GM21381 (cell line): ENCODE measurements around the gene C1QL2.

Experiments
- ATAC-seq: cut with Tn5 transposase; IDR thresholded peaks from one replicate; pipeline ENCODE4 v1.9.1; 2021; ENCODE audit warnings: mild to moderate bottlenecking, moderate library complexity; ENCODE audit not compliant: unreplicated experiment

The C1QL2 gene

DNA sequence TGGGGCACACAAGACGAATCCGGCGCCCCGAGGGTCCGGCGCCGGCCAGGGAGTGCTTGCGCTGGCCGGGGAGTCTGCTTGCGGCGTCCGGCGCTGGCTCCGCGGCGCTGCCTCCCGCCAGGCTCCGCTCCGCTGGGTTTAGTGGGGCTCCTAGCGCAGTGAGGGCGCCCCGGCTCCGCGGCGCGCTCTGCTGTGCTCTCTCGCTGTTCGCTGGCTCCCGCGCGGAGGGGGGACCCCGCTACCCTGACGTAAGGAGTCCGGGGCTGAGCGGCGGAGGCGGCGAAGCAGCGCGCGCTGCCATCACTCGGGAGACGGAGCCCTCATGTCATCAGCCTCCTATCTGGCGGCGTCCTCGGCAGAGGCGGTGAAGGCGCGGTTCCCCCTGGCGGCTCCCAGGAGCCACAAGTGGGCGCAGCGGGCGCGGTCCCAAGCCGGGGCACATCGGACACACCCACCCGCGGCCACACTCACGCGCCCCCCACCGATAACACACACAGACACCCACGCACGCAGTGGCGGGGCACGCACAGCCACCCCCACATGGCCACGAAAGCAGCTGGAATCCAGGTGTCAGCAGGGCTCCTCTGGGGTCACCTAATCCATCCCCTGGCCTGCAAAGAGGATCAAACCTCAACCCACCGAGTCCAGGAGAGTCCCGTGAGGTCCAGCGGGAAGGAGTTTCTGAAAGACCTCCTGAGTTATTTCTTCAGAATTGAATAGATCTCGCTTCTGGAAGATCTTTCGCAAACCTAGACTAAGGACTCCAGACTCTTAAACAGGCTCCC is at the start of gene C1QL2:
C1QL2 (minus strand) TSS at position 189 of the 785 bp plus-strand sequence. CDS start 482 bp downstream, outside the sequence.
- ATAC-seq: no peak

DNA sequence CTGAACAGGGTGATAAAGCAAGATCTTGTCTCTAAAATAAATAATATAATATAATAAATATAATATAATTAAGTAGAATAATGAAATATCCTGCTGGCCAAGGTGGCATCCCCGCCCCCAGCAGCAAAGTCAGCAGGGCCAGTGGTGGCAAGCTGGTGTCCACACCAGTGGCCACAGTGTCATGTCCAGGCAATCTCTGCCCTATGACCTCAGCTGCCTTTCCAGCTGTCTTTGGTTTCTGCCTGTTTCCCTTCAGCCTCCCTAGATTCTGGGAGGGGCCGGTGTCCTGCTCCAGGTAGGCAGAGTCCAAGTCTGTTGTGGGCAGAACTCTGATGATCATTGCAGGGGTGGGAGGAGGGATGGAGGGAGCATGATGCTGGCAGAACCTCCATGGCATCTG is 48.9 kb upstream of the C1QL2 start:
- no peak for ATAC-seq

GRCh38 chr2:119206201-119206600 is 47.6 kb upstream of the C1QL2 start:
- ATAC-seq: no peak

GRCh38 chr2:119205001-119205706 is 46.6 kb upstream of the C1QL2 start:
- ATAC-seq: no peak

DNA sequence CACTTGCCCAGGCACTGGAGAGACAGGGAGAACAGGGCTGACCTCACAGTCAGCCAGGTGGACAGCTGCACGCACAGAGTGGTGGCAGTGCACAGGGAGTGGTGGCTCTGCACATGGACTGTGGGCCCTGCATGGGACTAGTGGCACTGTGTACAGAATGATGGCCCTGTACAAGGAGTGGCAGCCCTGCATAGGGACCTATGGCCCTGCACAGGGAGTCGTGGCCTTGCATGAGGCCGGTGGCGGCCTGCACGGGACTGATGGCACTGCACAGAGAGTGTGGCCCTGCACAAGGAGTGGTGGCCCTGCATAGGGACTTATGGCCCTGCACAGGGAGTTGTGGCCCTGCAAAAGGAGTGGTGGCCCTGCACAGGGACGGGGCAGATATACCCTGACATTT is 46.0 kb upstream of the C1QL2 start:
- ATAC-seq: no peak

DNA sequence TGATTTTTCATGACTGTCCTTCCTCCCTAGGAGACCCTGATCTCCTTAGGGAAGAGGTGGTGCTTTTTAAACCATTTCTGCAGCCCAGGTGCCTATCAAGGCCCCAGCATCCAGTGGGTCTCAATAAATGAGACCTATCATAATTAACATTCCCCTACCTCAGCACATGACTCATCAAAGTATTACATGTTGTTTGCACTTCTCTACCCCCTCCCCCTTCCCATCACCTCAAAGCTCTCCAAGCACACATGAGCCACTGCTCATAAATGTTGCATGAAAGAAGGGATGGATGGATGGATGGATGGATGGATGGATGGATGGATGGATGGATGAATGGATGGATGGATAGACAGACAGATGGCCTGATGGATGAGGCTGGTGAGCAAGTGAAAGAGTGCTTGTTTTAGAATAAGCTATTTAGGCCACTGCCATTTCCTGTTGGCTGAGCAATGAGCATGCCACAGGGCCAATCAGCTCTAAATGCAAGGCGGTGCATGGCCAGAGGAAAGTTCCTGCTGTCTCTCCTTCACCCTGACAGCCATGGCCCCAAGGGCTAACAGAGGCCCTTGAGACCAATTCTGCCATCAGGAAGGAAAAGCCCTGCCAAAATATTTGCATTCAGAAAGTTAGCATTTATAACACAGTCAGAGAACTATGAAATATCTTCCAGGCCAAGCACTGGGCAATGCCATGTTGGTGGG is 44.2 kb upstream of the C1QL2 start:
- ATAC-seq: no peak

GRCh38 chr2:119201815-119202214 is 43.3 kb upstream of the C1QL2 start:
- ATAC-seq: no peak

DNA sequence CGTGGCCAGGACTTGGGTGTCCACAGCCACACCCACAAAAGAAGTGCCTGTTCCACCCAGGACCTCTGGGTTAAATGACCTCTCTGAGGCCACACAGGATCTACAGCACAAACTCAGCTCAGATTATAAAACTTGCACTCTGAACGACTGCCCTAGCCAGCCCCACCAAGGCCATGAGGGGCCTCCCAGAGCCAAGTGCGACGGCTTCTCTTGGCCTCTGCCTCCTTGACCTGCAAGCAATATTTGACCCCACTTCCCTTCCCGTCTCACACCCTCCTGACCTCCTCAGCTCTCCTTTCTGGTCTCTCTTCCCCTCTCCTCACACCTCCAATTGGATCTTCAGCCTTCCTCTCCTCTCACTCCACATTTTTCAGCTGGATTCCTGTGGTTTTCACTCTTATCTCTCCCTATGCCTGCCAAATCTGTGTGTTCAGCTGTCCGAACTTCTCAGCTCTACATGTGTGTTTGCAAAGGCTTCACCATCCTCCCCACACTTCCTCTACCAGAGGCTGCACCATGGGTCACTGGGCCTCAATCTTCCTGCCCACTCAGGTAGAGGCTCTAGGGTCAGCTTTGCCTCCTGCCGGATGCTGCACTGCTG is 39.8 kb upstream of the C1QL2 start:
- no peak for ATAC-seq

- no peak for ATAC-seq
Measured at GRCh38 chr2:119197529-119198239, 39.1 kb upstream of the C1QL2 start.

- ATAC-seq: no peak
Measured at GRCh38 chr2:119197126-119197405, 38.5 kb upstream of the C1QL2 start.

DNA sequence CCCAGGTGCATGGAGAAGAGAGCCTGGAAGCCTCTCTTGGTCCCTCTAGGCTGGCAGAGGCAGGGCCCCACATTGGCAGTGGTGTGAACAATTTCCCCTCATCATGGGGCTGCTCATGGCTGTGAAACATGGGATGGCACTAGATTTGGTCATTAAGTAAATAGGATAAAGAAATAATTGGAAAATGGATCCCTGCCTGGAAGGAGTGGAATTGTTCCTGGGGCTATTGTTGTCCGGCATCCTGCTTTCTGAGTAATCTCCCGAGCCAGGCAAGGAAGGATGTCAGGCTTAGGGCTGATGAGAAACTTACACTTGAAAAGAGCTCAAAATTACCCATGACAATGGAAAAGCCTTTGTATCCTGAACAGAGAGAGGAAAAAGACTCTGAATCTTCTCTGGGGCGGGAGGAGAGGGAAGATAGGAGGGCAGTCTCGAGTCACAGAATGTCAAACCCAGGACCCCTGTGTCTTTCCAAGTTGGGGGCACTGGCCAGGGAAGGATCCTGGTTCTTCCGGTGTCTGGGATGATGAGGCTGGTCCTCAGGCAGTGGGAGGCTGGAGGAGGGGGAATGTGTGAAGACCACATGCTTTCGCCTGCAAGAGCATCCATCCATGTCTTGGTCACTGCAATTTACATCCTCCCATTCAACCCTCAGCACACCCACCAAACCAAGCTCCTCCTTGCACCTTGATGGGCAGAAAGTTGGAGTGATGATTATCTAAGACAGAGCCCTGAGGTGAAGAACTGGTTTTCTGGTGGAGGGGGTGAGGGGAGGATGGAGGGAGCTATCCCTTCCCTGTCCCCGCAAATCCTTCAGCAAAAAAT is 38.0 kb upstream of the C1QL2 start:
- ATAC-seq: no peak

DNA sequence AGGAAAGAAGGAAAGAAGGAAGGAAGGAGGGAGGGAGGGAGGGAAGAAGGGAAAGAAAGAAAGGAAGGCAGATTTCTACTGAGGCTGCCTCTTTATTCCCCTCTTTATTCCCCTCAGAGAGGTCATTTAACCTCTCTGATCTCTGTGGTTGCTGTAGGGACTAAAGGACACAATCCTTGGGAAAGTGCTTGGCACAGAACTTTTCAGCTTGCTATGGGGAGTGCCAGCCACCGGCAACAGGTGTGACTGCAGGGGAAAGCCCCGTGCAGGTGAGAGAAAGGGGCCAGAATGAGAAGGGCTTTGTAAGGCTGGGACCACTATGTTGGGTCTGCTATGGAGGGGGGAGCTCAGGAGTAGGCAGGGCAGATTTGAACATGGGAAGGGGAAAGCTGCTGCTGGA is 37.3 kb upstream of the C1QL2 start:
- no peak for ATAC-seq

DNA sequence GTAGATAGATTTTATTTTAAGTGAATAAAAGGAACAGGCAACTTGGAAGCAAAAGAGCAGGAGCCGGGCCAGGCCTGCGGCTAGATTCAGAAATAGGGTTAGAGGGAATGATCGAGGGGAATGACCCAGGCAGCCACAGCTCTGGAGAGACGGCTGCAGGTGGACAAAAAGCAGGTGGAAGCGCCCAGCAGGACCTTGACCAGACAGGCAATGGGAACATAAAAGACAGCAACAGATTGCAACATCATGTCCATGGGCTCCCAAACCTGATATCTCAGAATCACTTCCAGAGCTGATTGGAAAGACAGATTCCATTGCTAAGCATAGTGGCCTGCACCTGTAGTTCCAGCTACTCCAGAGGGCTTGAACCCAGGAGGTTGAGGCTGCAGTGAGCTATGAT is 36.5 kb upstream of the C1QL2 start:
- no peak for ATAC-seq

- no peak for ATAC-seq
Measured at GRCh38 chr2:119192893-119193292, 34.3 kb upstream of the C1QL2 start.

- no peak for ATAC-seq
Measured at GRCh38 chr2:119190321-119191111, 32.0 kb upstream of the C1QL2 start.

DNA sequence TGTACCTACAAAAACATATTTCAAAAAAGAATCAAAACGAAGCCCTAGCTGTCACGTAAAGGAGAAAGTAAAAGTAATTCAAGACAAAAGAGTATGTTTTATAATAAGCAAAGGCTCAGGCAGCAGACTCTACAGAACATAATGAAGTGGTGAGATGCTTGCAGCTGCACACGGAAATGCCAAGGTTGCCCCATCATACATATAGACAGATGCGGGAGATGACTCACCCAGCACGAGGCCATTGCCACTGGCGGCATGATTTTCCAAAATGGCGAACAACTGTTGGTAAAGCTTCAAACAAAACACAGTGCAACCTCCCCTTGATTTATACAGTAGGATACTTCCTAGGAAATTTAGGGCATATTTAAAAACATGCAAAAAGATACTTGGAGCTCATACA is 26.0 kb upstream of the C1QL2 start:
- ATAC-seq: no peak

- no peak for ATAC-seq
Measured at GRCh38 chr2:119181791-119182445, 23.4 kb upstream of the C1QL2 start.

DNA sequence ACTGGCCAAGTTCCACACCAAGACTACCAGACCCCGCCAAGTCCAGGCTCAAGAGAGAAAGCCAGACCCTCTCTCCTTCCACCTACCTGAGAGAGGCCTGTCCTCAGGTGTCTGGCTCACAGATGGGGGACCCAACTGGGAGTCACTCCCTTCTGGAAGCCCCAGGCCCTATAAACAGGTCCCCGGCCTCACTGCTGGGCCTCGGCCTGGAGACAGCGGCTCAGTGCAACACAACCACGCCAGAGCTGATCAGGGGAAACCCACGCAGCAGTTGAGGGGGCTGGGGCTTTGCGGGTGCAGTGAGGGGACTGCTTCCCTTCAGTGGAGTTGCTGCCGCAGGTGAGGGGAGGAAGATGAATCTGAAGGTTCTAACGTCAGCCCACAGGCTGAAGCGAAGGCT is 22.8 kb upstream of the C1QL2 start:
- ATAC-seq: no peak

DNA sequence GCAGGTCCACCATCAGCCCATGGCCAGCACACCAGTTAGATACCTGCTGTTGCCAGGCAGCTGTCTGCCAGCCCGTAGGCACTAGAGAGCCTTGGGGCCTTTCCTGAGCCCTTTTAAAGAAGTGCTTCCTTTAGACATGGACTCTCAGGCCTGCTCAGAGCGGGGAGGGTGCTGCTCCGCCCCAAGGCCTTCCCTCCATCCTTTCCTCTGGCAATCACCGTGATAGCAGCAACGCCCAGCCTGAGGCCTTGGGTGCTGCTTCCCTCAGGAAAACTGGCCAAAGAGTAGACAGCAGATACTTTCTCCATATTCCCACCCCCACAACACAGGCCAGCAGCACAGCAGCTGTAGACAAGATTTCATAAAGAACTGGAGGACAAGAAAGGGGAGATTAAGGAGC is 22.3 kb upstream of the C1QL2 start:
- ATAC-seq: no peak
